GM15510 (cell line): ENCODE measurements around the gene MAD1L1.

Experiments
- POLR2A ChIP-seq: IDR thresholded peaks from 3 replicates; pipeline ENCODE4 v1.6.1; 2011; ENCODE audit warnings: borderline replicate concordance; ENCODE audit not compliant: insufficient read length; ENCODE audit errors: extremely low read depth

MAD1L1 gene

DNA sequence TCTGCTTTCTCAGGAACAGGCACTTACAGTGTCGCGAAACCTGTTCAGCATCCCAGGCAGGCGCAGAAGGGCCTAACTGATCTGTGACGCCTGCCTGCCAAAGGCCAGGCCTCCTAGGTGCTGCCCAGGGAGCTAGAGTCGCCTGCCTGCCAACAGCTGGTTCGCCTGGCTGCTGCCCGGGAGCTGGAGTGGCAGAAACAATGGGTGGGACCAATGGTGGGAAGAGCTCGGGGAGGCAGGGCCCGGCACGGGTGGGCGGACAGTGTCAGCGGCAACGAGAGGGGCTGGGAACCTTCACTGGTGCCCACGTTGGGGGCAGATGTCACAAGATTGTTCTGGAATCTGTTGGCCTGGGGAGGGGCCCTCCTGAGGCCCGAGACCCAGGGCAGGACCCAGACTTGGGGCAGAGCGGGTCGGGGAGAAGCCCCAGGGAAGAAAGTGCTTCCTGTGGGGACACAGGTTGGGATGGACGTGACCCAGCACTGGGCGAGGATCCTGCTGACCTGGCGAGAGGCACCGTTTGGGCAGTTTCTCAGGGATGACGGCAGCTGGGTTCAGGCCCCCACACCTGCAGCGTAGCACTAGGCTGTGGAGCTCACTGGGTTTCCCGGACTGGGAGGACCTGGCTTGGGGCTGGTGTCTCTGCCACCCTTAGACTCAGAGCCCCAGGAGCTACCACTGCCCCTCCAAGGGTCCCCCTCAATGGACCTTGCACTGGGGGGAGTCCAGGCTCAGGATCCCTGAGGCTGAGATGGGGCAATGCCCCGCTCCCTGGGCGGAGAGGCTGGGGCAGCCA is 380.8 kb downstream of the MAD1L1 start:
- TF ChIP-seq POLR2A = no peak

- no peak for TF ChIP-seq POLR2A
These were observed 381.7 kb downstream of the MAD1L1 start for GRCh38 chr7:1850976-1851571.

- no peak for TF ChIP-seq POLR2A
These were observed 382.4 kb downstream of the MAD1L1 start for GRCh38 chr7:1850111-1850975.

- no peak for TF ChIP-seq POLR2A
These were observed 383.2 kb downstream of the MAD1L1 start for GRCh38 chr7:1849351-1850041.

- no peak for TF ChIP-seq POLR2A
These were observed 383.8 kb downstream of the MAD1L1 start for GRCh38 chr7:1848911-1849311.

GRCh38 chr7:1848013-1848640 is 384.6 kb downstream of the MAD1L1 start:
- TF ChIP-seq POLR2A = no peak

DNA sequence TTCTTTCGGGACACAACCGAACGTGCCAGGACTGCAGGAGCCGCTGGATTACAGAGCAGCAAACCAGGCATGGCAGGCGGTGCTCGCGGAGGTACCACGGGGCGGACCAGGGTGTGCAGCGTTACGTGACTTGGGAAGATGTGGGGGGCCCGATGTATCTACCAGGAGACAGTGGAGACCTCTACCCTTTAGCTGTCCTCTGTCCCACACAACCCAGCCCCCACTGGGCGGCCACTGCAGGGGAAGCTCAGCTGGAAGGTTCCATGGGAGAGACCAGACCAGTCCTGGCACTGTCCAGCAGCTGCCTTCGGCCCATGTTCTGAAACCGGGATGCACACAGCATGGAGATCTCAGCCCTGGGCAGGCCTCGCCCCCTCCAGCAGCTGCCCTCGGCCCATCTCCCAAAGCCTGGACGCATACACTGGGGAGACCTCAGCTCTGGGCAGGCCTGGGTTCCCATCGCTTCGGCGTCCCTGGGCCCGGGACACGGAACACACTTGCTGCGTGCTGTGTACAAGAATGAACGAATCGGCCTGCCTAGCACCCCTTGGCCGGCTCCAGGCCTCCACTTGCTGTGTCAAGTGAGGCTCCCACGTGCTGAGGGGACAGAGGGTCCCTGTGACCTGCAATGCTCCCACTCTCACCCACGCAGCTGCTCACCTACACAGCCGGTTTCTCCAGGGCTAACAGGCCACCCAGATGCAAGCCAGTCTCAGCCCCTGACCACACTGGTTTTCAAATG is 385.3 kb downstream of the MAD1L1 start:
- TF ChIP-seq POLR2A = no peak

- TF ChIP-seq POLR2A = no peak
These were observed 386.2 kb downstream of the MAD1L1 start for GRCh38 chr7:1846331-1847065.

GRCh38 chr7:1845536-1846311 is 387.0 kb downstream of the MAD1L1 start:
- no peak for TF ChIP-seq POLR2A

DNA sequence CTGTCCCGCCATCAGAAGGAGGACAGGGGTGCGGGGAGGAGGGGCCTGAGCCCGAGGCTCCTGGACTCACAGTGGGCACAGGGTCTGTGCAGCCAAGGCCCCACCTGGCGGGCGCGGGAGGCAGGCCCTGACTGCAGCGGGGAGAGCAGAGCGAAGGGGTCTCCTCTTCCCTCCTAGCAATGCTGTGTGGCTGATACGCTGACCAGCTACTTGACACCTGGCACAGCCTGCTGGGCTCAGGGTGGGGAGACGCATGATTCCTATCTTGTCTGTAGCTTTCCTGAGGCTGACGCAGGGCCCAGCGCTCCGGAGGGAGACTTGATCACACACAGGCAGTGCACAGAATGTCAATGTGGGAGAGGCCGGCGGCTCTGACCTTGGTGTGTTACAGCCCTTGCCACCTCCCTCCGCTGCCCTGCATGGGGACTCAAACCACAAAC is 387.8 kb downstream of the MAD1L1 start:
- TF ChIP-seq POLR2A = no peak

- TF ChIP-seq POLR2A = no peak
These were observed 388.3 kb downstream of the MAD1L1 start for GRCh38 chr7:1844336-1844950.

DNA sequence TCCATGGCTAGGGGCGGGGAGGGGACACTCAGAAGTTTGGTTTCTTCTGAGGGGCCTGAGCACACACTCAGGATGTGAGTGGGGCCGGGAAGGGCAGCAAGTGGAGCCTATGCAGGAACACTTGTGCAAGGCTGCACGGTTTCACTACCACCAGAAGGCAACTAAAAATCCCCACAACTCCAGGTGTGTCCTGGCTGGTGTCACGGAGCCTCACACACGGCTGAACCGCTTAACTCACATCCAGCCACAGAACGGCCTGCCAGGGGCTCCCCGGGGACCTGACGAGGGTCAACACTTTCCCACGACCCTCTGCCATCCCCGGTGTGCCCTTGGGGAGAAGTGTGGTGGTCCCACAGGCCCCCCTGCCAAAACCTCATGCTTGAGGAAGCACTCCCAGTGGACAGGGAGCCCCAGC is 388.8 kb downstream of the MAD1L1 start:
- no peak for TF ChIP-seq POLR2A
